Parathyroid adenoma (tissue), 2 donors: Measurements from ENCODE around the gene SMPDL3A.

Experiments used
- H2AFZ ChIP-seq: fragments of 300-600 bp; sonication (generic); one replicate; pipeline ENCODE4 v1.7.0; 2017; ENCODE audit warnings: antibody characterized with exemption, mild to moderate bottlenecking
- H3K27ac ChIP-seq: fragments of 300-600 bp; sonication (generic); one replicate; pipeline ENCODE4 v1.7.0; 2017
- H3K27me3 ChIP-seq: fragments of 300-600 bp; sonication (generic); one replicate; pipeline ENCODE4 v1.7.0; 2017; ENCODE audit warnings: low read length; ENCODE audit not compliant: control insufficient read depth, insufficient read depth
- H3K36me3 ChIP-seq: fragments of 300-600 bp; sonication (generic); one replicate; pipeline ENCODE4 v1.7.0; 2017; ENCODE audit warnings: low read length; ENCODE audit not compliant: control insufficient read depth, insufficient read depth
- H3K4me1 ChIP-seq: fragments of 300-600 bp; sonication (generic); one replicate; pipeline ENCODE4 v1.7.0; 2017; ENCODE audit warnings: control low read depth
- H3K4me2 ChIP-seq: fragments of 300-600 bp; sonication (generic); one replicate; pipeline ENCODE4 v1.7.0; 2017; ENCODE audit warnings: low read length
- H3K4me3 ChIP-seq: fragments of 300-600 bp; sonication (generic); one replicate; pipeline ENCODE4 v1.7.0; 2017; ENCODE audit warnings: low read depth, low read length
- H3K79me2 ChIP-seq: fragments of 300-600 bp; sonication (generic); one replicate; pipeline ENCODE4 v1.7.0; 2017; ENCODE audit warnings: control low read depth
- H3K9ac ChIP-seq: fragments of 300-600 bp; sonication (generic); one replicate; pipeline ENCODE4 v1.7.0; 2017; ENCODE audit warnings: mild to moderate bottlenecking
- H3K9me3 ChIP-seq: fragments of 300-600 bp; sonication (generic); one replicate; pipeline ENCODE4 v1.7.0; 2017; ENCODE audit warnings: low read length; ENCODE audit not compliant: control insufficient read depth
- TF ChIP-seq, protein P1 (sequence below): fragments of 300-600 bp; sonication (generic); IDR thresholded peaks from one replicate; pipeline ENCODE4 v1.7.0; 2017; ENCODE audit warnings: antibody characterized with exemption, mild to moderate bottlenecking
- donor health status: primary hyperparathyroidism.

Gene SMPDL3A

DNA sequence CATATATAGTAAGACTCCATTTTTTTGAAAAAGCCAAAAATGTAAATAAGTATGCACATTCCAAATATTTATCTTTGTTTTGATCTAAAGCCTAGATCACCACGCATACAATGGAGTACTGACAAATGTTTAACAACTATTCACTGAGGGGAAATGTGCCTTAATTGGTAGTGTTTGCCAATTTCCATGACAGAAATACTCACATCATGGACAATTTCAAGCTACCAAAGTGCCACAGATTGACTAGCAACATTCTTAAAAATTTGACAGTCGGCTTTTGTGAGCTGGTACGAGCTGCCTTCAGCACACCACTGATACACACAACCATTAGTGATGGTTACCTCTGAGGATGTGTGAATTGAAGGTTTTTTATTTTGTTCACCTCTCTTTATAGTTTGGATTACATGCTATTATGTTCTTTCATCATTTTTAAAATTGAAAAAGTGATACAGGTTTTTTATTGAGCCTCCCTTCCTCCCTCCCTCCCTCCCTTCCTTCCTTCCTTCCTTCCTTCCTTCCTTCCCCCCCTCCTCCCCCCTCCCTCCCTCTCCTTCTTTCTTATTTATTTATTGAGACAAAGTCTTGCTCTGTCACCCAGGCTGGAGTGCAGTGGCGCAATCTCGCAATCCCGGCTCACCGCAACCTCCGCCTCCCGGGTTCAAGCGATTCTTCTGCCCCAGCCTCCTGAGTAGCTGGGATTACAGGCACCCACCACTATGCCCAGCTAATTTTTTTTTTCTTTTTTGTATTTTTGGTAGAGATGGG is 19.2 kb downstream of the SMPDL3A start:
- H3K4me3 ChIP-seq, result no peak overlapping the region
- H3K36me3 ChIP-seq, result no peaks in the 10 kb centered on the region
- H3K27ac ChIP-seq, result no peak overlapping the region
- no peaks in the 10 kb centered on the region for H3K9me3 ChIP-seq
- H3K4me2 ChIP-seq, result no peak overlapping the region
- H3K4me1 ChIP-seq, result no peaks in the 10 kb centered on the region
- no peaks in the 10 kb centered on the region for H3K27me3 ChIP-seq
- TF ChIP-seq, protein P1, sequence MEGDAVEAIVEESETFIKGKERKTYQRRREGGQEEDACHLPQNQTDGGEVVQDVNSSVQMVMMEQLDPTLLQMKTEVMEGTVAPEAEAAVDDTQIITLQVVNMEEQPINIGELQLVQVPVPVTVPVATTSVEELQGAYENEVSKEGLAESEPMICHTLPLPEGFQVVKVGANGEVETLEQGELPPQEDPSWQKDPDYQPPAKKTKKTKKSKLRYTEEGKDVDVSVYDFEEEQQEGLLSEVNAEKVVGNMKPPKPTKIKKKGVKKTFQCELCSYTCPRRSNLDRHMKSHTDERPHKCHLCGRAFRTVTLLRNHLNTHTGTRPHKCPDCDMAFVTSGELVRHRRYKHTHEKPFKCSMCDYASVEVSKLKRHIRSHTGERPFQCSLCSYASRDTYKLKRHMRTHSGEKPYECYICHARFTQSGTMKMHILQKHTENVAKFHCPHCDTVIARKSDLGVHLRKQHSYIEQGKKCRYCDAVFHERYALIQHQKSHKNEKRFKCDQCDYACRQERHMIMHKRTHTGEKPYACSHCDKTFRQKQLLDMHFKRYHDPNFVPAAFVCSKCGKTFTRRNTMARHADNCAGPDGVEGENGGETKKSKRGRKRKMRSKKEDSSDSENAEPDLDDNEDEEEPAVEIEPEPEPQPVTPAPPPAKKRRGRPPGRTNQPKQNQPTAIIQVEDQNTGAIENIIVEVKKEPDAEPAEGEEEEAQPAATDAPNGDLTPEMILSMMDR, result no peak
- H2AFZ ChIP-seq, result no peak overlapping the region
- H3K9ac ChIP-seq, result no peak overlapping the region
- H3K79me2 ChIP-seq, result no peaks in the 10 kb centered on the region

DNA sequence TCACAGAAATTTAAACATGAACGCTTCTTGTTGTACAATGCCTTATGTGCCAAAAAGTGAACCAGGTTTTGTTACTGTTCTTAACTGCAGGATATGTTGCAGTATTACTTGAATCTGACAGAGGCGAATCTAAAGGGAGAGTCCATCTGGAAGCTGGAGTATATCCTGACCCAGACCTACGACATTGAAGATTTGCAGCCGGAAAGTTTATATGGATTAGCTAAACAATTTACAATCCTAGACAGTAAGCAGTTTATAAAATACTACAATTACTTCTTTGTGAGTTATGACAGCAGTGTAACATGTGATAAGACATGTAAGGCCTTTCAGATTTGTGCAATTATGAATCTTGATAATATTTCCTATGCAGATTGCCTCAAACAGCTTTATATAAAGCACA is 19.9 kb downstream of the SMPDL3A start:
- no peak overlapping the region for H3K27ac ChIP-seq
- H3K36me3 ChIP-seq, result no peaks in the 10 kb centered on the region
- H3K4me2 ChIP-seq, result no peak overlapping the region
- no peak overlapping the region for H3K4me3 ChIP-seq
- no peaks in the 10 kb centered on the region for H3K9me3 ChIP-seq
- no peaks in the 10 kb centered on the region for H3K27me3 ChIP-seq
- H3K4me1 ChIP-seq, result no peaks in the 10 kb centered on the region
- H2AFZ ChIP-seq, result no peak overlapping the region
- TF ChIP-seq, protein P1, result no peak
- H3K79me2 ChIP-seq, result no peaks in the 10 kb centered on the region
- H3K9ac ChIP-seq, result no peak overlapping the region

DNA sequence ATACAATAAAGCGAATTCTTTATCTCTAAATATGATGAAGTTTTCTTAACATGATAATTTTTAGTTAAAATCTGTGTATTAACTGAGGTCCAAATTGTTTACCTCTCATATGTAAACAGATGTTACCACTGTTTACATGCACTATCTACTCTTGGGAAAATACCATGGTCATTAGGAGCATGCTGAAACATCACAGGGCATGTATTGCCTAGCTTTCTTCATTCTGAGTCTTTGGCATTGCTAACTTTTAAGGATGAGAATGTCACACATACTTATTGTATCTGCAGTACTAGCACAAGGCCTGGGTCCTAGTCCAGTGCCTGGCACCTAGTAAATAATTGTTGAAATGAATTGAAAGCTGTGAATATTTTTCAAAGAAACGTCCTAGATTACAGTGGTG is 20.6 kb downstream of the SMPDL3A start:
- no peak overlapping the region for H3K4me3 ChIP-seq
- no peak overlapping the region for H3K9ac ChIP-seq
- H3K27me3 ChIP-seq, result no peaks in the 10 kb centered on the region
- H3K27ac ChIP-seq, result no peak overlapping the region
- no peaks in the 10 kb centered on the region for H3K9me3 ChIP-seq
- H3K4me1 ChIP-seq, result no peaks in the 10 kb centered on the region
- H3K36me3 ChIP-seq, result no peaks in the 10 kb centered on the region
- H3K79me2 ChIP-seq, result no peaks in the 10 kb centered on the region
- TF ChIP-seq, protein P1, result no peak
- H3K4me2 ChIP-seq, result no peak overlapping the region
- H2AFZ ChIP-seq, result no peak overlapping the region

DNA sequence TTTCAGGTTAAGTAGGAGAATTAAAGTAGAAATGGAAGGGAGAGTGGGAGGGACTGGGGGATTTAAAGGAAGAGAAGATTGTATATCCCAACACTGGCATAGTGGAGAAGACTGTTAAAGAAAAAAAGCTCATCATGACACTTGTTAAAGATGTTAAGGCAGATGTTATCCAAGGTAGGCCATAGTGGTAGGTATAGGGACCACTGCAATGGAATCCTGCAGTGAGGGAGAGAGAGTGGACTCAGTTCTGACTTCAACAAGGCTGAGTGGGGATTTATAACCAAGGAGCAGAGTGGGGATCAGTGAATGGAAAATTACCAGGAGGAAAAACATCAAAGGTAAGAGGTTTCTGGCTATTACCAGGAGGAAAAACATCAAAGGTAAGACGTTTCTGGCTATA is 21.1 kb downstream of the SMPDL3A start:
- H3K9ac ChIP-seq, result no peak overlapping the region
- TF ChIP-seq, protein P1, result no peak
- no peaks in the 10 kb centered on the region for H3K9me3 ChIP-seq
- no peak overlapping the region for H2AFZ ChIP-seq
- no peak overlapping the region for H3K27ac ChIP-seq
- no peak overlapping the region for H3K4me2 ChIP-seq
- H3K36me3 ChIP-seq, result no peaks in the 10 kb centered on the region
- no peak overlapping the region for H3K4me3 ChIP-seq
- no peaks in the 10 kb centered on the region for H3K4me1 ChIP-seq
- H3K27me3 ChIP-seq, result no peaks in the 10 kb centered on the region
- H3K79me2 ChIP-seq, result no peaks in the 10 kb centered on the region

DNA sequence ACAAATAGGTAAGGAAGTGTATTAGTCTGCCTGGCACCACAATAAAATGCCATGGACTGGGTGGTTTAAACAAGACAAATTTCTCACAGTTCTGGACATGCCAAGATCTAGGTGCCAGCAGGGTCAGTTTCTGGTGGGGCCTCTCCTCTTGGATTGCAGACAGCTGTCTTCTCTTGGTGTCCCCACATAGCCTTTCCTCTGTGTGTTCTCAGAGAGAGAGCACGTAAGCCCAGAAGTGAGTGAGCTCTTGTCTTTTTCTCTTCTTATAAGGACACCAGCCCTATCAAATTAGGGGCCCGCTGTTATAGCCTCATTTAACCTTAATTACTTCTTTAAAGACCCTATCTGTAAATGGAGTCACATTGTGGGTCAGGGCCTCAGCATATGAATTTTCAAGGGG is 28.3 kb downstream of the SMPDL3A start:
- H3K4me1 ChIP-seq, result no peaks in the 10 kb centered on the region
- H3K79me2 ChIP-seq, result no peaks in the 10 kb centered on the region
- no peaks in the 10 kb centered on the region for H3K9me3 ChIP-seq
- H2AFZ ChIP-seq, result no peak overlapping the region
- H3K4me2 ChIP-seq, result no peak overlapping the region
- H3K27me3 ChIP-seq, result no peaks in the 10 kb centered on the region
- no peak overlapping the region for H3K9ac ChIP-seq
- TF ChIP-seq, protein P1, result no peak
- no peak overlapping the region for H3K4me3 ChIP-seq
- no peaks in the 10 kb centered on the region for H3K36me3 ChIP-seq
- H3K27ac ChIP-seq, result no peak overlapping the region
